ENCODE data around the gene GRAP2. TPM values are rescaled to one million over a fixed set of nuclear protein-coding genes. Genes with fewer than 3 reads are reported as not detected.

GRAP2 gene
- total and polyA plus RNA-seq, 8 donors: 0.42 to 1.3 (median 0.79) TPM

GRCh38 chr22:39893526-39893925 lies 7.4 kb upstream of the GRAP2 start, which contains the start of gene ENTHD1:
ENTHD1 (minus strand) TSS chr22:39893760; CDS start chr22:39887748, 6,012 bp downstream.
- intact Hi-C loops (cut with DNase I): no loop called here
- ATAC-seq: no peak

GRCh38 chr22:39894554-39895092 lies 6.3 kb upstream of the GRAP2 start:
- no peak overlapping the region for H3K4me3 ChIP-seq
- TF ChIP-seq, protein P1, sequence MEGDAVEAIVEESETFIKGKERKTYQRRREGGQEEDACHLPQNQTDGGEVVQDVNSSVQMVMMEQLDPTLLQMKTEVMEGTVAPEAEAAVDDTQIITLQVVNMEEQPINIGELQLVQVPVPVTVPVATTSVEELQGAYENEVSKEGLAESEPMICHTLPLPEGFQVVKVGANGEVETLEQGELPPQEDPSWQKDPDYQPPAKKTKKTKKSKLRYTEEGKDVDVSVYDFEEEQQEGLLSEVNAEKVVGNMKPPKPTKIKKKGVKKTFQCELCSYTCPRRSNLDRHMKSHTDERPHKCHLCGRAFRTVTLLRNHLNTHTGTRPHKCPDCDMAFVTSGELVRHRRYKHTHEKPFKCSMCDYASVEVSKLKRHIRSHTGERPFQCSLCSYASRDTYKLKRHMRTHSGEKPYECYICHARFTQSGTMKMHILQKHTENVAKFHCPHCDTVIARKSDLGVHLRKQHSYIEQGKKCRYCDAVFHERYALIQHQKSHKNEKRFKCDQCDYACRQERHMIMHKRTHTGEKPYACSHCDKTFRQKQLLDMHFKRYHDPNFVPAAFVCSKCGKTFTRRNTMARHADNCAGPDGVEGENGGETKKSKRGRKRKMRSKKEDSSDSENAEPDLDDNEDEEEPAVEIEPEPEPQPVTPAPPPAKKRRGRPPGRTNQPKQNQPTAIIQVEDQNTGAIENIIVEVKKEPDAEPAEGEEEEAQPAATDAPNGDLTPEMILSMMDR (IDR thresholded peaks at IDR 0.05): no peak
- FAIRE-seq (no peak), ATAC-seq (no peak), DNase-seq (no peak)
- intact Hi-C loops (cut with DNase I): no loop called here
- no peaks in the 10 kb centered on the region for H3K36me3 ChIP-seq
- H3K9me3 ChIP-seq: no peaks in the 10 kb centered on the region
- no peaks in the 10 kb centered on the region for H3K27me3 ChIP-seq
- no peak overlapping the region for H3K27ac ChIP-seq
- H3K4me1 ChIP-seq: no peaks in the 10 kb centered on the region
- 49% methylated on average over 7 of the region's 7 CpGs for WGBS, 2 donors

More at GRCh38 chr22:39893526-39893925, 7.4 kb upstream of the GRAP2 start, which contains the start of gene ENTHD1:
- TF ChIP-seq, protein P1 (IDR thresholded peaks at IDR 0.05): no peak
- 64 to 78% methylated on average over 20 of the region's 20 CpGs for WGBS, 2 donors
- no peaks in the 10 kb centered on the region for H3K4me1 ChIP-seq
- no peak for DNase-seq
- no peaks in the 10 kb centered on the region for H3K9me3 ChIP-seq
- H3K36me3 ChIP-seq: no peaks in the 10 kb centered on the region
- no peak for FAIRE-seq
- H3K27me3 ChIP-seq: no peaks in the 10 kb centered on the region
- no peak within 1 kb of the TSS for H3K4me3 ChIP-seq
- no peak within 1 kb of the TSS for H3K27ac ChIP-seq

GRCh38 chr22:39895682-39896081 lies 5.2 kb upstream of the GRAP2 start:
- H3K27ac ChIP-seq: no peak overlapping the region
- H3K36me3 ChIP-seq: no peaks in the 10 kb centered on the region
- H3K4me3 ChIP-seq: no peak overlapping the region
- no peaks in the 10 kb centered on the region for H3K9me3 ChIP-seq
- no peaks in the 10 kb centered on the region for H3K27me3 ChIP-seq
- FAIRE-seq (no peak), DNase-seq (no peak), ATAC-seq (no peak)
- no peaks in the 10 kb centered on the region for H3K4me1 ChIP-seq
- TF ChIP-seq, protein P1 (IDR thresholded peaks at IDR 0.05): no peak
- WGBS, 2 donors: 85 to 86% methylated on average over 1 of the region's 1 CpG
- intact Hi-C loops (cut with DNase I): no loop called here

GRCh38 chr22:39896313-39896996 lies 4.4 kb upstream of the GRAP2 start:
- intact Hi-C loops (cut with DNase I): no loop called here
- H3K27me3 ChIP-seq: no peaks in the 10 kb centered on the region
- no peak overlapping the region for H3K4me3 ChIP-seq
- WGBS, 2 donors: 74 to 86% methylated on average over 6 of the region's 6 CpGs
- H3K27ac ChIP-seq: no peak overlapping the region
- no peaks in the 10 kb centered on the region for H3K4me1 ChIP-seq
- no peaks in the 10 kb centered on the region for H3K36me3 ChIP-seq
- FAIRE-seq (no peak), DNase-seq (no peak), ATAC-seq (no peak)
- TF ChIP-seq, protein P1 (IDR thresholded peaks at IDR 0.05): no peak
- H3K9me3 ChIP-seq: no peaks in the 10 kb centered on the region

DNA sequence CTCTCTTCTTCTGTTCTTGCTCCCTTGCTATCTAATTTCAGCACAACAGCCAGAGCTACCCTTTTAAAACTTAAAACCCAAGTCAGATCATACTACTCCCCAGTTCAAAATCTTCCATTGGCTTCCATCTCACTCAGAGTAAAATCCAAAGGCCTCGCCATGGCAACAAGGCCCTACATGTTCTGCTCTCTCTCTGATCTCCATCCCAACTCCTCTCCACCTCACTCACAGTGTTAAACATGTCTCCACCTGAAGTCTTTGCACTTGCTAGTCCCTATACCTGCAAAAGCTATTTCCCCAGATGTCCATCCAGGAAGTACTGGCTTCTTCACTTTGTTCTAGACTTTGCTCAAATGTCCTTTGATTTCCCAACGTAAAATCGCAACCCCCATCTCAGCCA lies 3.0 kb upstream of the GRAP2 start:
- 87 to 93% methylated on average over 3 of the region's 3 CpGs for WGBS, 2 donors
- Histone ChIP-seq H3K9me3 (no peaks in the 10 kb centered on the region), H3K27me3 (no peaks in the 10 kb centered on the region), H3K27ac (no peak overlapping the region), H3K36me3 (no peaks in the 10 kb centered on the region), H3K4me3 (no peak overlapping the region), H3K4me1 (no peaks in the 10 kb centered on the region)
- no peak for FAIRE-seq
- no peak for DNase-seq
- TF ChIP-seq, protein P1 (IDR thresholded peaks at IDR 0.05): no peak
- intact Hi-C loops (cut with DNase I): no loop called here
- ATAC-seq: no peak
